Common myeloid progenitor, CD34-positive (primary cell): ENCODE results near the gene IGF1R.

Source experiments
- CTCF ChIA-PET: fragments of 350-600 bp; sonication (Branson Sonifier 250); formaldehyde crosslinking; loops from one replicate; lab custom pipeline; 2021; ENCODE audit warnings: antibody characterized with exemption; lab: Charles Lee
- POLR2A ChIA-PET: fragments of 350-600 bp; sonication (Branson Sonifier 250); formaldehyde crosslinking; loops from one replicate; lab custom pipeline; 2021; ENCODE audit warnings: antibody characterized with exemption; lab: Charles Lee
- DNase-seq, 3 donors: peaks; one replicate each; pipeline versions ENCODE4 v3.0.0 to v3.0.0-alpha.2; 2013
- H3K27ac ChIP-seq, 2 experiments: 1 replicate in 1 of 2; 2 replicates in 1 of 2; pipeline ENCODE4 v1.7.0; 2013; ENCODE audit warnings: inconsistent platforms in 2 of 2, low read length in 2 of 2, mild to moderate bottlenecking in 2 of 2, low read depth in 1 of 2, moderate library complexity in 1 of 2; ENCODE audit not compliant: severe bottlenecking in 2 of 2, insufficient read depth in 1 of 2, poor library complexity in 1 of 2
- H3K27me3 ChIP-seq, 5 experiments: replicated peaks in 2 of 5; 1 replicate in 3 of 5; 2 replicates in 2 of 5; pipeline versions ENCODE4 v1.6.1 to v1.7.0; 2013; ENCODE audit warnings: low read length in 4 of 5, mild to moderate bottlenecking in 2 of 5, moderate library complexity in 2 of 5, inconsistent platforms in 1 of 5; ENCODE audit not compliant: insufficient read depth in 5 of 5, control insufficient read depth in 4 of 5
- H3K36me3 ChIP-seq, 4 experiments: 1 replicate in 2 of 4; 2 replicates in 2 of 4; pipeline versions ENCODE4 v1.6.1 to v1.7.0; 2013; ENCODE audit warnings: low read length in 3 of 4, control low read depth in 1 of 4, mild to moderate bottlenecking in 1 of 4; ENCODE audit not compliant: control insufficient read depth in 4 of 4, insufficient read depth in 4 of 4
- H3K4me1 ChIP-seq, 4 experiments: 1 replicate in 3 of 4; 2 replicates in 1 of 4; pipeline versions ENCODE4 v1.6.1 to v1.7.1; 2013; ENCODE audit warnings: low read length in 3 of 4, mild to moderate bottlenecking in 3 of 4, control low read depth in 1 of 4, inconsistent platforms in 1 of 4, moderate library complexity in 1 of 4; ENCODE audit not compliant: control insufficient read depth in 4 of 4, insufficient read depth in 4 of 4; ENCODE audit errors: control extremely low read depth in 1 of 4
- H3K4me3 ChIP-seq, 7 experiments: 1 replicate in 4 of 7; 2 replicates in 3 of 7; pipeline versions ENCODE4 v1.5.1 to v1.7.0; 2013; ENCODE audit warnings: mild to moderate bottlenecking in 7 of 7, low read length in 6 of 7, moderate library complexity in 6 of 7, inconsistent platforms in 2 of 7, low read depth in 2 of 7, control low read depth in 1 of 7; ENCODE audit not compliant: insufficient read depth in 4 of 7, control insufficient read depth in 1 of 7; ENCODE audit errors: extremely low read depth in 1 of 7
- H3K9me3 ChIP-seq, 5 experiments: 1 replicate in 4 of 5; 2 replicates in 1 of 5; pipeline versions ENCODE4 v1.6.1 to v1.7.1; 2013; ENCODE audit warnings: low read length in 4 of 5, mild to moderate bottlenecking in 2 of 5, inconsistent platforms in 1 of 5, low read depth in 1 of 5, moderate library complexity in 1 of 5; ENCODE audit not compliant: control insufficient read depth in 4 of 5, insufficient read depth in 2 of 5; ENCODE audit errors: control extremely low read depth in 1 of 5
- WGBS: methylation state at CpG from one replicate; pipeline ENCODE4 v1.1.5; 2013; ENCODE audit not compliant: insufficient coverage; 5-methylcytosine and 5-hydroxymethylcytosine counted together

Gene IGF1R

GRCh38 chr15:98779463-98780071 is 131.2 kb downstream of the IGF1R start:
- 16% methylated on average over 11 of the region's 16 CpGs for WGBS
- Histone ChIP-seq H3K4me1 (peaks cover 0 to 42% (median 22%) of the 10 kb centered on the region in 4 experiments), H3K9me3 (no peaks in the 10 kb centered on the region), H3K4me3 (peak overlapping the region in 2 of 7 experiments; percentile 7 to 47), H3K36me3 (no peaks in the 10 kb centered on the region), H3K27ac (peak overlapping the region in 1 of 2 experiments; percentile 16), H3K27me3 (no peaks in the 10 kb centered on the region)
- ChIA-PET CTCF (interaction anchor here (0.7 to 3.2 kb wide), 25 partner anchors 9 to 260 kb away, joined by 3 to 15 read pairs (median 5); no protein-coding TSS in a partner anchor), POLR2A (no interaction called here)
- DNase-seq = peak; percentile 96 to 99 (median 99)

DNA sequence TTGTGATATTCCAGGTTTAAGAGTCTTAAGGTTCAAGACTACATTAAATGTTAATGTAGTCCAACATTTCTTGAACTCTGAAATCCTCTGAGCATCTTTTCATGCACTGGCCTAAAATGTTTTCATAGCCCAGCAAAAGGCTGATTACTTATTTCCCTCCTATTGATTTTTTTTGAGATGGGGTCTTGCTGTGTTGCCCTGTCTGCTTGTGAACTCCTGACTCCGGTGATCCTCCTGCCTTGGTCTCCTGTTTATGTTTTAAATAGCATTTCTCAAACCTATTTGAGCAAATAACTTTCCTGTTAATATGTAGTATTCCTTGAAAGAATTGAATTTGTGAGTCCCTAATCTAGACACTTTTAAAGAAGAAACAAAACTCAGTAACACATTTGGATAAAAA is 133.5 kb downstream of the IGF1R start:
- Histone ChIP-seq H3K4me3 (no peak overlapping the region), H3K36me3 (no peaks in the 10 kb centered on the region), H3K4me1 (peaks cover 0 to 28% (median 13%) of the 10 kb centered on the region in 4 experiments), H3K9me3 (no peaks in the 10 kb centered on the region), H3K27ac (no peak overlapping the region), H3K27me3 (no peaks in the 10 kb centered on the region)
- 100% methylated on average over 1 of the region's 1 CpG for WGBS
- ChIA-PET POLR2A (no interaction called here), CTCF (interaction anchor here (0.6 to 3.2 kb wide), 3 partner anchors 8 to 17 kb away, joined by 4 to 13 read pairs (median 6); no protein-coding TSS in a partner anchor)
- DNase-seq = no peak

DNA sequence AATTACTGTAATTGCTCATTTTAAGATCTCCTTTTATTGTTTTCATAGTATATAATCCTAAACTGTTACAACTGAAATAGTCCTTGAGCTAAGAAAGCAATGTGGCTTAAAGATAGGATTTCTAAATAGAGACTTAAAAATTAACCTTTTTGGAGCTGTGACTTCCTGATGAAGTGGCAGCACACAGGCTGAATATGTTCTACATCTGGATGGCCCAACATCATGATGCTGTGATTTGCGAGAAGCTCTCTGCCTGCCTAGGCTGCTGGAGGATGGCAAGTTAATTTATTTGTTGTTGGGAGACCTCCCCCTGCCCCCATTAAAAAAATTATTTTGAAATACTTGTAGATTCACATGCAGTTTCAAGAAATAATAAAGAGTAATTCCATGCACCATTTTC is 134.5 kb downstream of the IGF1R start:
- peaks cover under 1 to 21% (median 9%) of the 10 kb centered on the region in 4 experiments for H3K4me1 ChIP-seq
- H3K9me3 ChIP-seq = no peaks in the 10 kb centered on the region
- 100% methylated on average over 1 of the region's 1 CpG for WGBS
- no peak overlapping the region for H3K27ac ChIP-seq
- ChIA-PET POLR2A (interaction anchor here (0.9 kb wide), 1 partner anchor 99 kb away, joined by 3 read pairs; no protein-coding TSS in a partner anchor), CTCF (interaction anchor here (0.7 to 3.2 kb wide), 5 partner anchors 10 to 65 kb away, joined by 3 to 13 read pairs (median 4); no protein-coding TSS in a partner anchor)
- no peaks in the 10 kb centered on the region for H3K36me3 ChIP-seq
- no peak for DNase-seq
- H3K27me3 ChIP-seq = no peaks in the 10 kb centered on the region
- no peak overlapping the region for H3K4me3 ChIP-seq

DNA sequence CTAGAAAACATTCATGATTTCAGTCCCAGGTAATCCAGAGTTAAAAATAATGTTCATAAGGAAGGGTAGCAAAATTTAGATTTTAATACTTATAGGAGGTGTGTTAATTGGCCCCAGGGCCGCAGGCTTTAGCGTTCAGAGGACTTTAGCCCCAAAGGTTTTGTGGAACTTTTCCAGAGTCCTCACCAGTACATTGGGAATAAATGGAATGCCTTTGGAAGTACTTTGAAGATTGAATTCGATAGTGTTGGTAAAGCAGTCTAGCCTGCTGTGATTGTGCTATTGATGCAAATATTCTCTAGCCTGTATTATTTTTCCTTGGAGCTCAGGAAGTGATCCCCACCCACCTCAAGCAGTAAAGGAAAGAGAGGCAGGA is 137.1 kb downstream of the IGF1R start:
- ChIA-PET POLR2A (no interaction called here), CTCF (no interaction called here)
- H3K36me3 ChIP-seq = no peaks in the 10 kb centered on the region
- H3K27me3 ChIP-seq = no peaks in the 10 kb centered on the region
- H3K9me3 ChIP-seq = no peaks in the 10 kb centered on the region
- no peak overlapping the region for H3K27ac ChIP-seq
- peaks cover 8 to 17% (median 14%) of the 10 kb centered on the region in 4 experiments for H3K4me1 ChIP-seq
- no peak overlapping the region for H3K4me3 ChIP-seq
- DNase-seq = no peak
- WGBS = 100% methylated on average over 3 of the region's 3 CpGs

DNA sequence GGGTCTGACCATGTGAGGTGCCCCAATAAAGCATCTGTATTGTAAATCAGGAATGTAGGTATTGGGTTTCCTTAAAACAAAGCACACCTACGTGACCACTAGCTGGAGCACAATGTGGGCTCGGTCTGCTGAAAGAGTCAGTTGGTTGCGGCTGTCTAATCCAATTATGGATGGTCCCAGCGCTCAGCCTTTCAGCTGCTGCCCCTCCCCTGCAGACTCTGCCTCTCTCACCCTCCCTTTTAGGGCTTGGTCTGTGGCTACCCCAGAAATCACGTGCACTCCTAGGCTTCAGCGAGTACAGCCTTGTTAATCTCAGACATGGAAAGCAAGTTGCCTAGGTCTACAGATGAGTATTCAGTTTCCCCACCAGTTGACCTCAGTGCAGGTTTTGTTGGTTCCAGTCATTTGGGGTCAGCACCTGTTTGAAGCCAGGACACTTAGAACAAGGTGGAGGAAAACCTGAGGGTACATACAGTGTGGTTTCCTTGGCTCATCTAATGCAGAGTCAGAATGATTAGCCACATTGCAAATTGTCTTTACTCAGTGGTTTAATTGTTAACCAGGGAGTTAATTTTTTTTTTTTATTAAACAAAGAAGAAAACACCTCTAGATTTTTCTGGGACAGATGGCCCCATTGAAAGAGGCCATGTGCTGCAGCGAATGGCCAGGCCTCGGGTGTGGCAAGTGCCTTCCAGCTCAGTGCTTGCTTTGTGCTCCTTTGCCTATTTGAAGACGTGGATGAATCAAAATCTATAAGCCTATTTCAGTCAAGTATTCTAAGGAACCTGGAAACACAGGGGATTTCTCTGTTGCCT is 137.7 kb downstream of the IGF1R start:
- no peak for DNase-seq
- Histone ChIP-seq H3K36me3 (no peaks in the 10 kb centered on the region), H3K27me3 (no peaks in the 10 kb centered on the region), H3K4me1 (peaks cover 8 to 17% (median 15%) of the 10 kb centered on the region in 4 experiments), H3K4me3 (no peak overlapping the region), H3K27ac (no peak overlapping the region), H3K9me3 (no peaks in the 10 kb centered on the region)
- WGBS = 94% methylated on average over 8 of the region's 9 CpGs
- CTCF ChIA-PET = no interaction called here
- POLR2A ChIA-PET = no interaction called here

- no peaks in the 10 kb centered on the region for H3K36me3 ChIP-seq
- ChIA-PET POLR2A (no interaction called here), CTCF (no interaction called here)
- no peak for DNase-seq
- H3K4me1 ChIP-seq = peaks cover 8 to 19% (median 16%) of the 10 kb centered on the region in 4 experiments
- H3K27ac ChIP-seq = no peak overlapping the region
- no peak overlapping the region for H3K4me3 ChIP-seq
- no peaks in the 10 kb centered on the region for H3K9me3 ChIP-seq
- H3K27me3 ChIP-seq = no peaks in the 10 kb centered on the region
- over 99% methylated on average over 8 of the region's 9 CpGs for WGBS
Observed at GRCh38 chr15:98786717-98787116, 138.4 kb downstream of the IGF1R start.

- Histone ChIP-seq H3K4me1 (peaks cover 8 to 19% (median 16%) of the 10 kb centered on the region in 4 experiments), H3K27ac (no peak overlapping the region), H3K4me3 (no peak overlapping the region), H3K36me3 (no peaks in the 10 kb centered on the region), H3K27me3 (no peaks in the 10 kb centered on the region), H3K9me3 (no peaks in the 10 kb centered on the region)
- CTCF ChIA-PET = no interaction called here
- no peak for DNase-seq
- POLR2A ChIA-PET = no interaction called here
- no CpG with 5 or more reads among the region's 2 CpGs for WGBS
Observed at GRCh38 chr15:98787194-98787593, 138.9 kb downstream of the IGF1R start.
